GM19043 (cell line): ENCODE measurements around the gene TGM5.
"Not testable (repeated sequence)": the region's sequence is repeated elsewhere in the genome, so short reads cannot be mapped to it uniquely, and the experiment has no call there.

Experiments
- ATAC-seq: cut with Tn5 transposase; IDR thresholded peaks from one replicate; pipeline ENCODE4 v1.9.1; 2021; ENCODE audit warnings: low read depth; ENCODE audit not compliant: unreplicated experiment

The TGM5 gene

GRCh38 chr15:43197773-43198172 is 69.0 kb downstream of the TGM5 start:
- ATAC-seq: not testable (repeated sequence)

DNA sequence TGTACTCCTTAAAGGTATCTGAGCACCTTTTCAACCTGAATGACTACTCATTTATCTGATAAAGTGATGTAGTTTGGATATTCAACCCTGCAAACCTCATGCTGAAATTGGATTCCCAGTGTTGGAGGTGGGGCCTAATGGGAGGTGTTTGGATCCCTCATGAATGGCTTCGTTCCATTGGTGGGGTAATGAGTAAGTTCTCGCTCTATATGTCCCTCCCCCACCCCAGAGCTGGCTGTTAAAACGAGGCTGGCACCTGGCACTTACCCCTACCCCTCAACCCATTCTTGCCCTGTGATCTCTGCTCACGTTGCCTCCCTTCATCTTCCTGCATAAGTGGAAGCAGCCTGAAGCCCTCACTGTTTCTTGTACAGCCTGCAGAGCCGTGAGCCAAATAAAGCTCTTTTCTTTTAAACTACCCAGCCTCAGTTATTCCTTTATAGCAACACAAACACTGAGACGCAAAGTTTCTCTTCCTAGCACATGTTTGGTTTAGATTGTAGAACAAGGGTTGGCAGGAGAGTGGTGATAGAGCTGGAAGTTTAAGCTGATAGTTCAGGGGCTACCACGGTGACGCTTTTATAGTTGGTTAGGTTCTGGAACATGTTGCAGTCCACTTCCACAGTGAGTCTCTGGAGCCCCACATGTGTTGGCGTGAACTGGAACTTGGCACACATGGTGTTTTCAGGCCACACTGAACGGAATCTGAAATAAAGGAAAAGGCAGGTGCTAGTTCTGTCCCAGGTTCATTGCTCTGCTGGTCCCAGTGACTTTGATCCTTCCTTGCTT is 69.8 kb downstream of the TGM5 start:
- ATAC-seq: no peak

GRCh38 chr15:43194795-43195194 is 71.9 kb downstream of the TGM5 start:
- no peak for ATAC-seq

- no peak for ATAC-seq
Observed at GRCh38 chr15:43193710-43194109, 73.0 kb downstream of the TGM5 start.

DNA sequence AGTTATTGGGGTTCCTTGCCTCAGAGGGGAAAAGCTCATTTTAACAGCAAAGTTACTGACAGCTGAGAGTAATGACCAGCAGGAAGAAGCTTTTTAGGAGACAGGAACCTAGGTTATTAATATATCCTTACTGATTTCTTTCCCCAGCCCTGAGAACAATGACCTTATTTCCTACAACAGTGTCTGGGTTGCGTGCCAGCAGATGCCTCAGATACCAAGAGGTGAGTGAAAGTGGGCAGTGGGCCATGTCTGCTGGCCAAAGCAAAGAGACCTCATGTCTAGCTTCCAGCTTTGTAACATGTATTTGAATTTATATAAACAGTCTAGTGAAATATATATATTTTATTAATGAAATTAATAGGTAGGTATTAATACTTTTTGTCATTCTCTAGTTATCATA is 76.5 kb downstream of the TGM5 start:
- ATAC-seq: no peak

- no peak for ATAC-seq
Observed at GRCh38 chr15:43189296-43189695, 77.4 kb downstream of the TGM5 start.

GRCh38 chr15:43187544-43188155 is 79.1 kb downstream of the TGM5 start:
- no peak for ATAC-seq

GRCh38 chr15:43186003-43186353 is 80.8 kb downstream of the TGM5 start:
- ATAC-seq: peak; percentile 9

- peak; percentile 96 for ATAC-seq
Observed at GRCh38 chr15:43185157-43186002, 81.3 kb downstream of the TGM5 start, which contains the start of gene CCNDBP1. TSS of gene CCNDBP1 (plus strand) at chr15:43185403. CDS start at chr15:43185499, 96 bp downstream.

DNA sequence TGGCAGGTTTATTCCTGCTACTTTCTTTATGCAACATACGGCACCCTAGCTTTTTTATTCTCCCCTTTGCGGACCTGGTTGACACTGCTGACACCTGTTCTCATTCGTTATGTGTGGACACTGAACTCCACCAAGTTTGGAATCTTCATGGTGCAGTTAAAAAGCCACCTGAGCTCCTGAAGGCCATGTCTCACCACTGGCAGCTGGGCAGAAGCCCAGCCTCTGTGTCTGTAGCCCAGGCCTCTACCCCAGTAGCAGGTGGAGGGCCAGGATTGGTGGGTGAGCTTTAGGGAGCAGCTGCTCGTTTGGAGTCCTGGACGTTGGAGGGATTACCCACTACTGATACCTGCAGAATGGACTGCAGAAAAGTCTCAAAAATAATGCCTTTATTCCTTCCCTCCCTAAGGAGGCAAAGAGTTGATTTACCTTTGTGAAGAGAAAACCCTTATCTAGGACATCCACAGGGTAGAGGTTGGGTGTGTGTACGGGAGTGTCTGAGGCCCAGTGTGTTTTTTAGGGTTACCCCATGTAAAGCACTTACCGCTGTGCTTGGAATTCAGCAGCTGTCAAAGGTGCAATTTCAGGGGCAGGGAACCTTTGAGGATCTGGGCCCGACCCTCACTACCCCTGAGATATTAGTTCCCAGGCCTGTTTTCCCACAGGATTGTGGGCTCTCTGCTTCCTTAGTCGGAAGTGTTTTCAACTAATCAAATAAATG is 82.2 kb downstream of the TGM5 start:
- no peak for ATAC-seq

DNA sequence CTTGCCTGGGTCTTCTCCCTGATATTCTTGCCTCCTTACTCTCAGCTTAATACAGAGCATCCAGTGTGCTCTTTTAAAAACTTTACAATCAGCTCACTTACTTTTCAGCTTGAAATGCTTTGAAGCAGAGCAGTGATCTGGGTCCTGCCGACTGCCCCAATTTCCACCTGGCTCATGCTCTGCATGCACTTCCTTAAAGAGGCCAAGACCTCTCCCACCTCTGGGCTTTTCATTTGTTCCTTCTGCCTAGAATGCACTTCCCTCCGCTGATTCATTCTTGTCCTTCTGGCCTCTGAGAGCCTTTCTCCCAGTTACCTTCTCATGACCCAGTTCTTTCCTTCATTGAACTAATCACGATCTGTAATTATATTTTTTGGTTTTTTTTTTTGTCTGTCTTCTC is 83.5 kb downstream of the TGM5 start:
- no peak for ATAC-seq
